ENCODE results near the gene UROC1. TPM values are rescaled to one million over a fixed set of nuclear protein-coding genes. Genes with fewer than 3 reads are reported as not detected.

The UROC1 gene
- total RNA-seq, 2 donors from 2014 or later = not detected

DNA sequence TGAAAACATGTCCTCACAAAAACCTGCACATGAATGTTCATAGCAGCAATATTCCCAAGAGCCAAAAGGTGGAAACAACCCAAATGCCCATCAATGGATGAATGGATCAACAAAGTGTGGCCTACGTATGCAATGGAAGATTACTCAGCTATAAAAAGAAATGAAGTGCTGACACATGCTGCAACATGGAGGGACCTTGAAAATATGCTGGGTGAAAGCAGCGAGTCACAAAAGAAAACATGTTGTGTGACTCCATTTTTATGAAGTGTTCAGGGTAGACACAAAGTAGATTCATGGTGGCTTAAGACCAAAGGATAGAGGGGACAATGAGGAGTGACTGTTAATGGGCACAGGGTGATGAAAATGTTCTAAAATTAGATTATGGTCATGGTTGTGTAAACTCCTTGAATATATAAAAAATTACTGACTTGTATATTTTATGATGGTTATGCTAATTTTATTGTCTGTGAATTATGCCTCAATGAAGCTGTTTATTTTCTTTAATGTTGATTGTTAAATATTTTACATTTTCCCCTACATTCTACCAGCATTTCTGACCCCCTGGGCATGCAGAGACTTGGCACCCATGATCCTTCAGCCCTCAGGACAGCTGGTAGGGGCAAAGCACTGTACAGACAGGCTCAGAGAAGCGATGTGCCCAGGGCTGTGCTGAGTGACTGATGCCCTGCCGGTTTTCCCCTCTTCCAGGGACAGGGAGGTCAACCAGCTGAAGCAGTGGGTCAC, 85.0 kb downstream of the UROC1 start:
- peak overlapping the region in 1 of 2 donors; percentile 70 for H3K27ac ChIP-seq
- peaks cover 25% of the 10 kb centered on the region for H3K36me3 ChIP-seq
- peaks cover 0 to 13% of the 10 kb centered on the region in 2 donors for H3K4me1 ChIP-seq
- H3K27me3 ChIP-seq = no peaks in the 10 kb centered on the region
- peak; percentile 4 for DNase-seq (ENCODE audit: low spot score)
- H3K4me3 ChIP-seq = no peak overlapping the region
- peaks cover 0 to 4% of the 10 kb centered on the region in 2 donors for H3K9me3 ChIP-seq
- TF ChIP-seq, protein P1, sequence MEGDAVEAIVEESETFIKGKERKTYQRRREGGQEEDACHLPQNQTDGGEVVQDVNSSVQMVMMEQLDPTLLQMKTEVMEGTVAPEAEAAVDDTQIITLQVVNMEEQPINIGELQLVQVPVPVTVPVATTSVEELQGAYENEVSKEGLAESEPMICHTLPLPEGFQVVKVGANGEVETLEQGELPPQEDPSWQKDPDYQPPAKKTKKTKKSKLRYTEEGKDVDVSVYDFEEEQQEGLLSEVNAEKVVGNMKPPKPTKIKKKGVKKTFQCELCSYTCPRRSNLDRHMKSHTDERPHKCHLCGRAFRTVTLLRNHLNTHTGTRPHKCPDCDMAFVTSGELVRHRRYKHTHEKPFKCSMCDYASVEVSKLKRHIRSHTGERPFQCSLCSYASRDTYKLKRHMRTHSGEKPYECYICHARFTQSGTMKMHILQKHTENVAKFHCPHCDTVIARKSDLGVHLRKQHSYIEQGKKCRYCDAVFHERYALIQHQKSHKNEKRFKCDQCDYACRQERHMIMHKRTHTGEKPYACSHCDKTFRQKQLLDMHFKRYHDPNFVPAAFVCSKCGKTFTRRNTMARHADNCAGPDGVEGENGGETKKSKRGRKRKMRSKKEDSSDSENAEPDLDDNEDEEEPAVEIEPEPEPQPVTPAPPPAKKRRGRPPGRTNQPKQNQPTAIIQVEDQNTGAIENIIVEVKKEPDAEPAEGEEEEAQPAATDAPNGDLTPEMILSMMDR (IDR thresholded peaks at IDR 0.05) = no peak

Other genes with a start within 250 kb of the UROC1 start
- 10 to 100 TPM; 43.4 to 55.1 TPM for gene KLF15, start 160.4 kb downstream of the UROC1 start, total RNA-seq
- gene CFAP100, start 122.9 kb downstream of the UROC1 start, total RNA-seq = not detected
- 10 to 100 TPM; 18.9 to 25.5 TPM for gene ZXDC, start 41.9 kb downstream of the UROC1 start, total RNA-seq
- gene CHST13, start 6.4 kb upstream of the UROC1 start, total RNA-seq = under 1 TPM in 1 of 2 donors, not detected in 1; 0.90 TPM
- not detected for gene C3orf22, start 41.2 kb upstream of the UROC1 start, total RNA-seq
- gene TXNRD3, start 137.4 kb upstream of the UROC1 start, total RNA-seq = 1 to 10 TPM; 5.0 to 6.8 TPM
- gene CHCHD6, start 186.5 kb upstream of the UROC1 start, total RNA-seq = 10 to 100 TPM in 1 of 2 donors, 1 to 10 TPM in 1; 8.4 to 10.9 TPM

Measured in right atrium auricular region (tissue), 2 donors.